ENCODE data around the gene MT1F. TPM values are rescaled to one million over a fixed set of nuclear protein-coding genes. Genes with fewer than 3 reads are reported as not detected.
A peak's percentile ranks its signal among the peaks of the same experiment; 100 is the strongest.

The MT1F gene
- total and polyA plus RNA-seq, 5 donors from 2014 or later, result 6.8 to 88.5 (median 34.4) TPM

DNA sequence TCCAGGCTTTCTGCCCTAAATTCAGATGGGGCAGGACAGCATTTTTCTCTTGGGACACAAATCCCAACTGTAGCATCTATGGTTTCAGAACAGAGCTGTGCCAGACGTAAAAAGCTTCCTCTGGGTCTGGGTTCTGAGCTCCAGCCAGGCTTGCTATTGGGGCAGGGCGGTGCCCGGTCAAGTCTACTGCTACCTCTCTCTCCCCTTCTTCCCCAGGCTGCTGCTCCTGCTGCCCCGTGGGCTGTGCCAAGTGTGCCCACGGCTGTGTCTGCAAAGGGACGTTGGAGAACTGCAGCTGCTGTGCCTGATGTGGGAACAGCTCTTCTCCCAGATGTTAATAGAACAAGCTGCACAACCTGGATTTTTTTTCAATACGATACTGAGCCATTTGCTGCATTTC lies 24.2 kb upstream of the MT1F start:
- Mint-ChIP-seq H3K4me3 (peak overlapping the region in 1 of 4 donors; percentile 16), H3K4me1 (peaks cover 0 to 44% (median 21%) of the 10 kb centered on the region in 4 donors)

DNA sequence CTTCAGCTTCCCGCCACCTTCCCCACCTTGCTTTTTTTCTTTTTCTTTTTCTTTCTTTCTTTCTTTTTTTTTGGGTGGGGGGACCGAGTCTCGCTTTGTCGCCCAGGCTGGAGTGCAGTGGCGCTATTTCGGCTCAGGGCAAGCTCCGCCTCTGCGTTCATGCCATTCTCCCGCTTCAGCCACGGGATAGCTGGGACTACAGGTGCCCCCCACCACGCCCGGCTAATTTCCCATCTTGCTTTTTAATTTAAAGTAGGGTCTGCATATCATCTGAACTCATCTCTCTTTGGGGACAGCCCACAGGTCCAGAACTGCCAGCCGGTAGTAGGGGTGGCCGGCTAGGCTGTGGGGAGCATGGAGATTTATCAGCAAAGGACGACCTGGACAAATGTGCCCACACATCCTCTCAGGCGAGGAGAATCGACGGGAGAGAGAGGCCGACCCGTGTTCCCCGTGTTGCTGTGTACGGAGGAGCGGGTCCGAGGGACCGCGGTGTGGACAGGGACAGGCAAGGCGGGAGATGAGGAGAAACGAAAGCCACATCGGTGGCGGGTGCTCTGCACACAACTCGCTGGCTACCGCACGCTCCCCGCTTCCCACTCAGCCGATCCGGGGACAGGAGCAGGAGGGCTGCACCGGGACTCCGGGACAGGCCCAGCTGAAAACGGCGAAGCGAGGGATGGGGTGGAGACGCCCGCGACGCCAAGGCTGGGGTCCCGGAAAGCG lies 22.9 kb upstream of the MT1F start:
- H3K9me3 Mint-ChIP-seq, result peaks cover 0 to 1% (median 0%) of the 10 kb centered on the region in 7 donors
- Histone ChIP-seq H3K9me3 (ENCODE audit: control insufficient read depth in 2 of 2, low read length in 2 of 2) (no peaks in the 10 kb centered on the region), H3K36me3 (ENCODE audit: control insufficient read depth, insufficient read depth, low read length) (no peaks in the 10 kb centered on the region), H3K4me3 (ENCODE audit: low read depth, low read length) (no peak overlapping the region), H3K4me1 (ENCODE audit: control insufficient read depth, insufficient read depth, low read length, poor library complexity, severe bottlenecking) (peaks cover 19% of the 10 kb centered on the region), H3K27ac (ENCODE audit: insufficient read depth, low read length, poor library complexity, severe bottlenecking) (no peak overlapping the region), H3K27me3 (ENCODE audit: control insufficient read depth, insufficient read depth, low read length) (peaks cover 43% of the 10 kb centered on the region)
- H3K4me3 Mint-ChIP-seq, result peak overlapping the region in 3 of 4 donors; percentile 55 to 86 (median 70)
- no peaks in the 10 kb centered on the region for H3K36me3 Mint-ChIP-seq
- H3K4me1 Mint-ChIP-seq, result peaks cover 0 to 39% (median 21%) of the 10 kb centered on the region in 4 donors
- peak overlapping the region in 2 of 3 donors; percentile 25 to 45 for H3K27ac Mint-ChIP-seq
- peaks cover 89% of the 10 kb centered on the region for H3K27me3 Mint-ChIP-seq
- DNase-seq, result no peak
- no peak for ATAC-seq (ENCODE audit: low read depth in 2 of 2)

More for the DNA sequence above, 24.2 kb upstream of the MT1F start:
- no peaks in the 10 kb centered on the region for H3K36me3 ChIP-seq (ENCODE audit: control insufficient read depth, insufficient read depth, low read length)
- no peak for ATAC-seq (ENCODE audit: low read depth in 2 of 2)
- no peaks in the 10 kb centered on the region for H3K9me3 ChIP-seq (ENCODE audit: control insufficient read depth in 2 of 2, low read length in 2 of 2)
- Mint-ChIP-seq H3K27ac (no peak overlapping the region), H3K9me3 (peaks cover 0 to 1% (median 0%) of the 10 kb centered on the region in 7 donors), H3K36me3 (no peaks in the 10 kb centered on the region), H3K27me3 (peaks cover 81% of the 10 kb centered on the region)
- peaks cover 32% of the 10 kb centered on the region for H3K27me3 ChIP-seq (ENCODE audit: control insufficient read depth, insufficient read depth, low read length)
- H3K4me1 ChIP-seq (ENCODE audit: control insufficient read depth, insufficient read depth, low read length, poor library complexity, severe bottlenecking), result peaks cover 19% of the 10 kb centered on the region
- DNase-seq, result no peak
- H3K4me3 ChIP-seq (ENCODE audit: low read depth, low read length), result no peak overlapping the region
- no peak overlapping the region for H3K27ac ChIP-seq (ENCODE audit: insufficient read depth, low read length, poor library complexity, severe bottlenecking)

DNA sequence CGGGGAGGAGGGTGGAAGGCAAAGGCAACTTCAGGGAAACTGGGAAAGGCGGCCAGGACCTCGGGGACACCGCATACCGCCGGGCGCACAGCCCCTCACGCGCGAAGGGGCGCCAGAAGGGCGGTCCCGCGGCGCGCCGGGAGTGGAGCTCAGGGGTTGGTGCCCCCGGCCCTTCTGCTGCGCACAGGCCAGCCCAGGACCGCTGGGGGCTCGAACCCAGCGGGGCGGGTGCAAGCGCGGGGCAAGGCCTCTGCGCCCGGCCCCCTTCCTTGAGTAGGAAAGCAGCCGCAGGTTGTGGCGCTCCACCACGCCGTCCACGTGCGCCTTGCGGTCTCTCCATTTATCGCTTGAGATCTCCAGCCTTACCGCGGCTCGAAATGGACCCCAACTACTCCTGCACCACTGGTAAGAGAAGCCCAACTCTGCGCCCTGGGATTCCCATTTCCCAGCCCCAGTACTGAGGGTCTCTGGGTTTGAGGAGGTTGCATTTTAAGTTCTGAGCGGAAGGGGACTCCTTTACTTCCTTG lies 22.3 kb upstream of the MT1F start:
- Histone ChIP-seq H3K27ac (ENCODE audit: insufficient read depth, low read length, poor library complexity, severe bottlenecking) (no peak overlapping the region), H3K27me3 (ENCODE audit: control insufficient read depth, insufficient read depth, low read length) (peaks cover 45% of the 10 kb centered on the region), H3K4me3 (ENCODE audit: low read depth, low read length) (no peak overlapping the region), H3K36me3 (ENCODE audit: control insufficient read depth, insufficient read depth, low read length) (no peaks in the 10 kb centered on the region), H3K9me3 (ENCODE audit: control insufficient read depth in 2 of 2, low read length in 2 of 2) (no peaks in the 10 kb centered on the region), H3K4me1 (ENCODE audit: control insufficient read depth, insufficient read depth, low read length, poor library complexity, severe bottlenecking) (peaks cover 19% of the 10 kb centered on the region)
- Mint-ChIP-seq H3K9me3 (peaks cover 0 to 1% (median 0%) of the 10 kb centered on the region in 7 donors), H3K36me3 (no peaks in the 10 kb centered on the region), H3K4me3 (peak overlapping the region in 2 of 4 donors; percentile 33 to 52), H3K27me3 (peaks cover 92% of the 10 kb centered on the region), H3K4me1 (peaks cover 0 to 38% (median 21%) of the 10 kb centered on the region in 4 donors), H3K27ac (no peak overlapping the region)
- ATAC-seq (ENCODE audit: low read depth in 2 of 2) (no peak), DNase-seq (no peak)

DNA sequence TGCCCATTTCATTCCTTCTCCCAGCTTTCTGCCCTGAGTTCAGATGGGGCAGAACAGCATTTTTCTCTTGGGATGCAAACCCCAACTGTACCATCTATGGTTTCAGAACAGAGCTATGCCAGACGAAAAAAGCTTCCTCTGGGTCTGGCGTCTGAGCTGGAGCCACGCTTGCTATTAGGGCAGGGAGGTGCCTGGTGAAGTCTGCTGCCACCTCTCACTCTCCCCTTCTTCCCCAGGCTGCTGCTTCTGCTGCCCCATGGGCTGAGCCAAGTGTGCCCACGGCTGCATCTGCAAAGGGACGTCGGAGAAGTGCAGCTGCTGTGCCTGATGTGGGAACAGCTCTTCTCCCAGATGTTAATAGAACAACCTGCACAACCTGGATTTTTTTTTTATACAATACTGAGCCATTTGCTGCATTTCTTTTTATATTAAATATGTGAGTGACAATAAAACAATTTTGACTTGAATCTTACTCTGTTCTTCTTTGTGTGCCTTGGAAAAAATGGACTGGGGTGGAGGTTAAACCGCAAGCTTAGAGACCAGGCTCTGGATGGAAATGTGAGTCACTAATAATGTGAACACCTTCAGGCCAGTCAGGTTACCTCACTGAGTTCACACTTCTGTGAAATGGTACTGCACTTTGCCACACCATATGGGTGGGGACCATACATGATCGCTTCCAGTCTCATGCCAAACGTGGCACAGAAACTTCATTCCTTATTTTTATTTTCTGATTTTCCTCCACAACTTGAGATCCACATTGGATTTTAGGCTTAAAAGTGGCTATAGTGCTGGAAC lies 20.9 kb upstream of the MT1F start:
- Mint-ChIP-seq H3K27ac (no peak overlapping the region), H3K9me3 (peaks cover 0 to 1% (median 0%) of the 10 kb centered on the region in 7 donors), H3K4me1 (peaks cover 0 to 35% (median 19%) of the 10 kb centered on the region in 4 donors), H3K4me3 (peak overlapping the region in 1 of 4 donors; percentile 32), H3K27me3 (peaks cover 89% of the 10 kb centered on the region), H3K36me3 (no peaks in the 10 kb centered on the region)
- Histone ChIP-seq H3K36me3 (ENCODE audit: control insufficient read depth, insufficient read depth, low read length) (no peaks in the 10 kb centered on the region), H3K4me3 (ENCODE audit: low read depth, low read length) (no peak overlapping the region), H3K9me3 (ENCODE audit: control insufficient read depth in 2 of 2, low read length in 2 of 2) (no peaks in the 10 kb centered on the region), H3K4me1 (ENCODE audit: control insufficient read depth, insufficient read depth, low read length, poor library complexity, severe bottlenecking) (peaks cover 19% of the 10 kb centered on the region), H3K27me3 (ENCODE audit: control insufficient read depth, insufficient read depth, low read length) (peaks cover 45% of the 10 kb centered on the region), H3K27ac (ENCODE audit: insufficient read depth, low read length, poor library complexity, severe bottlenecking) (no peak overlapping the region)
- DNase-seq, result no peak
- no peak for ATAC-seq (ENCODE audit: low read depth in 2 of 2)

- no peak for DNase-seq
- H3K27ac Mint-ChIP-seq, result no peak within 1 kb of the TSS
These were observed 19.7 kb upstream of the MT1F start, which contains the start of gene MT1A for GRCh38 chr16:56637814-56638750. MT1A (plus strand) TSS chr16:56638666; CDS start chr16:56638739, 73 bp downstream.

DNA sequence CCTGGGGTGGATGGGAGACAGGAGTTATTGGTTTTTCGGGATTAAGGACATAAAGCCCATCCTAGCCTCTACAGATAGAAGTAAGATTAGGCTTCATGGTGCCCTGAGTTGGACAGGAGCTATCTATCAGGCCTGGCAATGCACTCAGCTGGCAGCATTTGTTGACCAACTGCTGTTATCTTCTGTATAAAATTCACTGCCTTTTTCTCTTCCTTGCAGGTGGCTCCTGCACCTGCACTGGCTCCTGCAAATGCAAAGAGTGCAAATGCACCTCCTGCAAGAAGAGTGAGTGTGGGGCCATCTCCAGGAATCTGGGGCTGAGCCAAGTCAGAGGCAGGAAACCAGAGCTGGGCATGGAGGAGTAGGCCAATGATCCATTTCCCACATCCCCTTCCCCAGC lies 18.7 kb upstream of the MT1F start:
- DNase-seq, result no peak
- Mint-ChIP-seq H3K4me3 (no peak overlapping the region), H3K27ac (no peak overlapping the region), H3K9me3 (peaks cover 0 to 1% (median 0%) of the 10 kb centered on the region in 7 donors), H3K4me1 (peaks cover 0 to 35% (median 23%) of the 10 kb centered on the region in 4 donors), H3K27me3 (peaks cover 77% of the 10 kb centered on the region), H3K36me3 (no peaks in the 10 kb centered on the region)
- Histone ChIP-seq H3K4me3 (ENCODE audit: low read depth, low read length) (no peak overlapping the region), H3K36me3 (ENCODE audit: control insufficient read depth, insufficient read depth, low read length) (no peaks in the 10 kb centered on the region), H3K4me1 (ENCODE audit: control insufficient read depth, insufficient read depth, low read length, poor library complexity, severe bottlenecking) (peaks cover 27% of the 10 kb centered on the region), H3K27me3 (ENCODE audit: control insufficient read depth, insufficient read depth, low read length) (peaks cover 41% of the 10 kb centered on the region), H3K9me3 (ENCODE audit: control insufficient read depth in 2 of 2, low read length in 2 of 2) (no peaks in the 10 kb centered on the region), H3K27ac (ENCODE audit: insufficient read depth, low read length, poor library complexity, severe bottlenecking) (no peak overlapping the region)
- no peak for ATAC-seq (ENCODE audit: low read depth in 2 of 2)

More at GRCh38 chr16:56637814-56638750, 19.7 kb upstream of the MT1F start, which contains the start of gene MT1A:
- ATAC-seq (ENCODE audit: low read depth in 2 of 2), result no peak
- Mint-ChIP-seq H3K36me3 (no peaks in the 10 kb centered on the region), H3K9me3 (peaks cover 0 to 1% (median 0%) of the 10 kb centered on the region in 7 donors), H3K27me3 (peaks cover 87% of the 10 kb centered on the region), H3K4me3 (peak within 1 kb of the TSS in 3 of 4 donors; percentile 8 to 29 (median 10)), H3K4me1 (peaks cover 0 to 37% (median 19%) of the 10 kb centered on the region in 4 donors)
- Histone ChIP-seq H3K27me3 (ENCODE audit: control insufficient read depth, insufficient read depth, low read length) (peaks cover 43% of the 10 kb centered on the region), H3K36me3 (ENCODE audit: control insufficient read depth, insufficient read depth, low read length) (no peaks in the 10 kb centered on the region), H3K4me1 (ENCODE audit: control insufficient read depth, insufficient read depth, low read length, poor library complexity, severe bottlenecking) (peaks cover 17% of the 10 kb centered on the region), H3K27ac (ENCODE audit: insufficient read depth, low read length, poor library complexity, severe bottlenecking) (no peak within 1 kb of the TSS), H3K9me3 (ENCODE audit: control insufficient read depth in 2 of 2, low read length in 2 of 2) (no peaks in the 10 kb centered on the region), H3K4me3 (ENCODE audit: low read depth, low read length) (no peak within 1 kb of the TSS)

GRCh38 chr16:56640076-56640475 lies 17.7 kb upstream of the MT1F start:
- Mint-ChIP-seq H3K9me3 (no peaks in the 10 kb centered on the region), H3K27ac (no peak overlapping the region), H3K27me3 (peaks cover 67% of the 10 kb centered on the region), H3K4me3 (no peak overlapping the region), H3K4me1 (peaks cover 0 to 37% (median 18%) of the 10 kb centered on the region in 4 donors), H3K36me3 (no peaks in the 10 kb centered on the region)
- Histone ChIP-seq H3K4me3 (ENCODE audit: low read depth, low read length) (no peak overlapping the region), H3K27me3 (ENCODE audit: control insufficient read depth, insufficient read depth, low read length) (peaks cover 37% of the 10 kb centered on the region), H3K9me3 (ENCODE audit: control insufficient read depth in 2 of 2, low read length in 2 of 2) (no peaks in the 10 kb centered on the region), H3K27ac (ENCODE audit: insufficient read depth, low read length, poor library complexity, severe bottlenecking) (no peak overlapping the region), H3K4me1 (ENCODE audit: control insufficient read depth, insufficient read depth, low read length, poor library complexity, severe bottlenecking) (peaks cover 26% of the 10 kb centered on the region), H3K36me3 (ENCODE audit: control insufficient read depth, insufficient read depth, low read length) (no peaks in the 10 kb centered on the region)
- no peak for ATAC-seq (ENCODE audit: low read depth in 2 of 2)
- no peak for DNase-seq
